Activated naive CD8-positive, alpha-beta T cell treated with anti-CD3 and anti-CD28 coated beads, Interleukin-2, amount 10 ng/mL, durations not matched to agents 7 days and 5 days (primary cell): Measurements from ENCODE around the gene KRTAP26-1. TPM values are rescaled to one million over a fixed set of nuclear protein-coding genes. Genes with fewer than 3 reads are reported as not detected.

ENCODE experiments used
- total RNA-seq, 2 experiments: library from RNA; stranded (reverse); gene quantifications; one replicate each; pipeline ENCODE4 v1.2.3, GENCODE V29; 2021

Gene KRTAP26-1
- total RNA-seq, 2 experiments from 2014 or later: not detected

Other genes starting within 250 kb of the KRTAP26-1 start
- not detected for gene CLDN17, start 153.5 kb downstream of the KRTAP26-1 start, total RNA-seq
- not detected for gene CLDN8, start 104.2 kb downstream of the KRTAP26-1 start, total RNA-seq
- not detected for gene KRTAP24-1, start 37.4 kb downstream of the KRTAP26-1 start, total RNA-seq
- gene KRTAP25-1, start 30.8 kb downstream of the KRTAP26-1 start, total RNA-seq: not detected
- not detected for gene KRTAP27-1, start 17.4 kb upstream of the KRTAP26-1 start, total RNA-seq
- not detected for gene KRTAP23-1, start 28.3 kb upstream of the KRTAP26-1 start, total RNA-seq
- not detected for gene KRTAP13-2, start 52.0 kb upstream of the KRTAP26-1 start, total RNA-seq
- not detected for gene KRTAP13-1, start 75.7 kb upstream of the KRTAP26-1 start, total RNA-seq
- not detected for gene KRTAP13-3, start 105.6 kb upstream of the KRTAP26-1 start, total RNA-seq
- not detected for gene KRTAP13-4, start 109.9 kb upstream of the KRTAP26-1 start, total RNA-seq
- gene KRTAP15-1, start 120.0 kb upstream of the KRTAP26-1 start, total RNA-seq: not detected
- not detected for gene KRTAP19-1, start 160.1 kb upstream of the KRTAP26-1 start, total RNA-seq
- gene KRTAP19-2, start 167.1 kb upstream of the KRTAP26-1 start, total RNA-seq: not detected
- gene KRTAP19-3, start 171.7 kb upstream of the KRTAP26-1 start, total RNA-seq: not detected
- not detected for gene KRTAP19-4, start 176.8 kb upstream of the KRTAP26-1 start, total RNA-seq
- gene KRTAP19-5, start 181.8 kb upstream of the KRTAP26-1 start, total RNA-seq: not detected
- gene KRTAP19-6, start 221.5 kb upstream of the KRTAP26-1 start, total RNA-seq: not detected
- gene KRTAP19-7, start 241.0 kb upstream of the KRTAP26-1 start, total RNA-seq: not detected